GM12801 (cell line): ENCODE results near the gene CATSPERE.

ENCODE experiments used
- CTCF ChIP-seq: IDR thresholded peaks from one replicate; pipeline ENCODE4 v1.5.1; 2011; ENCODE audit warnings: control low read depth; ENCODE audit not compliant: insufficient read length; ENCODE audit errors: extremely low read depth

CATSPERE gene

GRCh38 chr1:244439391-244440032, 21.6 kb upstream of the CATSPERE start:
- TF ChIP-seq CTCF = no peak

- TF ChIP-seq CTCF = no peak
Measured at GRCh38 chr1:244442850-244443249, 18.2 kb upstream of the CATSPERE start.

- no peak for TF ChIP-seq CTCF
Measured at GRCh38 chr1:244444854-244445253, 16.2 kb upstream of the CATSPERE start.

DNA sequence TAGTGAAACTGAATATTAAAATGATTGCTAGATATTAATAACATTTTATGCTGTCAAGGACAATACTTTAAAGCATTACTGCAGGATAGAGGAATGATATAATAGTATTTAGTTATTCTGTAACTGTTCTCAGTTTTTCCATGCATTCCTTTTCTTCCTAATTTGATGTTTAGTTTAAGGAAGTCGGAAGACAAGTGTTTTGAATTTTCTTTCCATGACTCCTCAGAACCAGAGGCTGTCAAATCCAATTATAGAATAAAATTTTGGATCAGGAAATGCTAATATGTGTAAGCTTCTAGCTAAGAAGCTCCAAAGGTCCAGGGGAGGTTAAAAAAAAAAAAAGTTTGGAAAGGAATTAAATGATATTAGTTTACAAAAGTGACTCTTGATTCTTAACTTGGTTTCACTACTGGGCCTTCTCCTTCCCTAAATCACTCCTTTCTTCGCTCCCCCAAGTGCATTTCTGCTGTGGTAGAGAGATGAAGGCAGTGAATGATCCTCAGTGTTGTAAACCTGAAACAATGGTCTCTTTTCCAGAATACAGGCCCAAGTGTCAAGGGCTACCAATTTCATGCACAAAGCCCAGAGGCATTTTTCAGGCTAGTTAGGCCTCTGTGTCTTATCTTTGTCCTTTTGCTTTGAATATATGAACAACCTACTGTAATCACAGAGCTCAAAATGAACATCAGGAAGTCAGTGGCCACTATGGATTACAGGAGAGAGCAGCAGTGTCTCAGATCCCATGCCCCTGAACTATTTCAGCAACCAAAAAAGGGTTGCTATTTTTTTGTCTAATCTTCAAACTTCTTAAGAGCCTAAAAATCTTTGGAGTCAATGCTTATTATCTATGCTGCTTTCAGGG, 15.5 kb upstream of the CATSPERE start:
- TF ChIP-seq CTCF = no peak

- no peak for TF ChIP-seq CTCF
Measured at GRCh38 chr1:244447024-244447423, 14.0 kb upstream of the CATSPERE start.

- TF ChIP-seq CTCF = no peak
Measured at GRCh38 chr1:244447552-244447951, 13.5 kb upstream of the CATSPERE start.

DNA sequence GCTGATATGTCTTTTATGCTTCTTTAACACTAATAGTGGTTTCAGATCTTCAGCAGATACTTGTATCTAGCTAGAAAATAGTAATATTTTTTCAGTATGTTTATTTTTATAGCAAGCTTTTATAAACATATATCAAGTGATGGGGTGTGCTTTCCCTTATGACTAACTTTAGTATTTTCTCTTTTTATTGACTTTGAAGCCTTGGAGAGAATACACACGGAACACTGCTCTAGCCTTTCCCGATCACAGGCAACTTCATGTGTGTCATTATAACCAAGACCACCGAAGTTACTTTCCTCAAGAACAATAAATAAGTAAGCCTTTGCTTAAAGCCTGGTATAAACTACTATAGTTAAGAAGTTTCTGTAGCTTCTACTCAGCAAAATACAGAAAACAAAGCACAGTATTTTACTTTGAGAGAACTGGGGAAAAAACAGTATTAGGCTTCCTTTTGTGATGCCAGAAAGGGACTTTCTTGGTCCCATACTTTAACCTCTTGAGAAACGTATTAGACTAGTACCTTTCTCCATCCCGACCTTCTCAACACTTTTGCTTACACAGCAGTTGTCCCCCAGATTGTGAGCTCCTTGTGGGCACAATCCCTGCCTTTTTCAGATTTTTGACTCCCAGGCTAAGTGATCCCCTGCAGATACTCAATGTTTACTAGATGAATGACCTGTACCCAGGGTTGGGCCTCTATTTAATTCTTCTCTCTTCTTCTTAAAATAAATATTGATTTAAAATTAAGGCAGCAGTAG, 12.6 kb upstream of the CATSPERE start:
- no peak for TF ChIP-seq CTCF
